ENCODE measurements around the gene AK2.

DNA sequence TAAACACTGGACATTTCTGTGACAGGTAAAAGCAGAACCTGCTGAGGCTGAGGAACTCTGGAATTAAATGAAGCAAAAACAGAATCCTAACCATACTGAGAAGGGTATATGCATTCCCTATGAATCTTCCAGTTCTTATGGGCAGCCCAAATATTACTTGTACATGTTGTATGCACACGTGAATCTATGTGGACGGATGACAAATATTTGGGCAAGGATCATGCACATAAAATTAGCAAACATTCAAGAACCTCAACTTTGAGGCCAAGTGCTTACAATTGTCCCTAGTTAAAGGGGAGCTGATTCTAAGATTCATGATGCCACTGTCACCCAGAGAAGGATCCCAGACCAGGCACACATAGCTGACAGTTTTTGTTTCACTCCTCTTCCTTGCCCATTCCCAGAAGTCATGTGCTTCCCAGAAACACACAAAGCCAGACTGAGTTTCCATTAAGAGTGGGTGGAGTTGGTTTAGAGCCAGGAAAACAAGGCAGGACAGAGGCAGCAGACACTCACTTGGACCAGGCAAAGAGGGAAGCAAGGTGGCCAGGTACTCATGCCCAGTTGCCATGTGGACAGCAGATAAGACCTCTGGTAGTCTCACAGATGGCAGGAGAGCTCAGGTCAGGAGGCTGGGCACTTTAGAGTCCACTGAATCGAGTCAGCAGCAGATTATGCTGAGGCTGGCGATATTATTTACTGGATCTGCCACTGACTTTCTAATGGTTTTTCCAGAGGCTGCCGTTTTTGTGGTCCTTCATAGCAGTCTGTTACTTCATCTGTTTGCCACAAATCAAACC is 25.6 kb downstream of the AK2 start:
- TF ChIP-seq CTCF (IDR thresholded peaks at IDR 0.05) = no peak
- peak; percentile 93 for TF ChIP-seq POLR2AphosphoS5 (IDR thresholded peaks at IDR 0.05)
- no peak for TF ChIP-seq POLR2A (IDR thresholded peaks at IDR 0.05)
